ENCODE data around the gene U2AF2.

Gene U2AF2

GRCh38 chr19:55660991-55661390, 6.2 kb downstream of the U2AF2 start:
- DNase-seq (ENCODE audit: low spot score in 2 of 2) = no peak
- in situ Hi-C loops (cut with MboI; ENCODE audit: low sequenced_read_pairs) = loop anchor here (25.0 kb wide), 2 partner anchors 1199 to 1474 kb away; partner anchors contain the start of genes CDC42EP5, LENG9, MBOAT7 and TSEN34
- peaks cover 72% of the 10 kb centered on the region for H3K36me3 ChIP-seq (replicated peaks)
- H3K4me1 ChIP-seq = peaks cover 11% of the 10 kb centered on the region
- no peak overlapping the region for H3K4me3 ChIP-seq
- no peaks in the 10 kb centered on the region for H3K9me3 ChIP-seq
- no peaks in the 10 kb centered on the region for H3K27me3 ChIP-seq (ENCODE audit: low read depth)

- H3K36me3 ChIP-seq (replicated peaks) = peaks cover 76% of the 10 kb centered on the region
- H3K27me3 ChIP-seq (ENCODE audit: low read depth) = no peaks in the 10 kb centered on the region
- no peak overlapping the region for H3K4me3 ChIP-seq
- no peak for DNase-seq (ENCODE audit: low spot score in 2 of 2)
- H3K4me1 ChIP-seq = peaks cover 11% of the 10 kb centered on the region
- H3K9me3 ChIP-seq = no peaks in the 10 kb centered on the region
- in situ Hi-C loops (cut with MboI; ENCODE audit: low sequenced_read_pairs) = loop anchor here (25.0 kb wide), 2 partner anchors 1200 to 1475 kb away; partner anchors contain the start of genes CDC42EP5, LENG9, MBOAT7 and TSEN34
Measured at GRCh38 chr19:55661826-55662225, 7.0 kb downstream of the U2AF2 start.

- no peak overlapping the region for H3K4me3 ChIP-seq
- no peaks in the 10 kb centered on the region for H3K27me3 ChIP-seq (ENCODE audit: low read depth)
- DNase-seq (ENCODE audit: low spot score in 2 of 2) = no peak
- no peaks in the 10 kb centered on the region for H3K9me3 ChIP-seq
- H3K36me3 ChIP-seq (replicated peaks) = peaks cover 91% of the 10 kb centered on the region
- no peaks in the 10 kb centered on the region for H3K4me1 ChIP-seq
- in situ Hi-C loops (cut with MboI; ENCODE audit: low sequenced_read_pairs) = loop anchor here (25.0 kb wide), 2 partner anchors 1202 to 1477 kb away; partner anchors contain the start of genes CDC42EP5, LENG9, MBOAT7 and TSEN34
Measured at GRCh38 chr19:55663846-55664536, 9.2 kb downstream of the U2AF2 start.

- Histone ChIP-seq H3K9me3 (no peaks in the 10 kb centered on the region), H3K36me3 (replicated peaks) (peaks cover 85% of the 10 kb centered on the region), H3K4me3 (no peak overlapping the region), H3K27me3 (ENCODE audit: low read depth) (no peaks in the 10 kb centered on the region), H3K4me1 (no peaks in the 10 kb centered on the region)
- DNase-seq (ENCODE audit: low spot score in 2 of 2) = no peak
- in situ Hi-C loops (cut with MboI; ENCODE audit: low sequenced_read_pairs) = loop anchor here (25.0 kb wide), 2 partner anchors 1204 to 1479 kb away; partner anchors contain the start of genes CDC42EP5, LENG9, MBOAT7 and TSEN34
Measured at GRCh38 chr19:55666343-55667005, 11.6 kb downstream of the U2AF2 start.

GRCh38 chr19:55667006-55667381, 12.2 kb downstream of the U2AF2 start:
- DNase-seq (ENCODE audit: low spot score in 2 of 2) = no peak
- in situ Hi-C loops (cut with MboI; ENCODE audit: low sequenced_read_pairs) = loop anchor here (25.0 kb wide), 2 partner anchors 1205 to 1480 kb away; partner anchors contain the start of genes CDC42EP5, LENG9, MBOAT7 and TSEN34
- no peaks in the 10 kb centered on the region for H3K9me3 ChIP-seq
- no peaks in the 10 kb centered on the region for H3K27me3 ChIP-seq (ENCODE audit: low read depth)
- H3K36me3 ChIP-seq (replicated peaks) = peaks cover 80% of the 10 kb centered on the region
- no peaks in the 10 kb centered on the region for H3K4me1 ChIP-seq
- H3K4me3 ChIP-seq = no peak overlapping the region

GRCh38 chr19:55667511-55667910, 12.7 kb downstream of the U2AF2 start:
- H3K4me3 ChIP-seq = no peak overlapping the region
- DNase-seq (ENCODE audit: low spot score in 2 of 2) = no peak
- in situ Hi-C loops (cut with MboI; ENCODE audit: low sequenced_read_pairs) = loop anchor here (25.0 kb wide), 2 partner anchors 1205 to 1480 kb away; partner anchors contain the start of genes CDC42EP5, LENG9, MBOAT7 and TSEN34
- H3K9me3 ChIP-seq = no peaks in the 10 kb centered on the region
- H3K4me1 ChIP-seq = no peaks in the 10 kb centered on the region; the same call in 1 of the 2 replicates
- no peaks in the 10 kb centered on the region for H3K27me3 ChIP-seq (ENCODE audit: low read depth)
- peaks cover 82% of the 10 kb centered on the region for H3K36me3 ChIP-seq (replicated peaks)

- in situ Hi-C loops (cut with MboI; ENCODE audit: low sequenced_read_pairs) = loop anchor here (25.0 kb wide), 2 partner anchors 1206 to 1481 kb away; partner anchors contain the start of genes CDC42EP5, LENG9, MBOAT7 and TSEN34
- Histone ChIP-seq H3K4me3 (no peak overlapping the region), H3K36me3 (replicated peaks) (peaks cover 78% of the 10 kb centered on the region), H3K4me1 (no peaks in the 10 kb centered on the region; the same call in 1 of the 2 replicates), H3K9me3 (no peaks in the 10 kb centered on the region), H3K27me3 (ENCODE audit: low read depth) (no peaks in the 10 kb centered on the region)
- DNase-seq (ENCODE audit: low spot score in 2 of 2) = no peak
Measured at GRCh38 chr19:55667958-55668357, 13.1 kb downstream of the U2AF2 start.

GRCh38 chr19:55668603-55669348, 13.9 kb downstream of the U2AF2 start:
- H3K36me3 ChIP-seq (replicated peaks) = peaks cover 75% of the 10 kb centered on the region
- no peaks in the 10 kb centered on the region for H3K9me3 ChIP-seq
- no peaks in the 10 kb centered on the region for H3K27me3 ChIP-seq (ENCODE audit: low read depth)
- in situ Hi-C loops (cut with MboI; ENCODE audit: low sequenced_read_pairs) = loop anchor here (25.0 kb wide), 2 partner anchors 1206 to 1481 kb away; partner anchors contain the start of genes CDC42EP5, LENG9, MBOAT7 and TSEN34
- no peak overlapping the region for H3K4me3 ChIP-seq
- peaks cover 2% of the 10 kb centered on the region; the same call in 1 of the 2 replicates for H3K4me1 ChIP-seq
- DNase-seq (ENCODE audit: low spot score in 2 of 2) = no peak

- no peak overlapping the region for H3K4me3 ChIP-seq
- peaks cover 71% of the 10 kb centered on the region for H3K36me3 ChIP-seq (replicated peaks)
- no peaks in the 10 kb centered on the region for H3K27me3 ChIP-seq (ENCODE audit: low read depth)
- DNase-seq (ENCODE audit: low spot score in 2 of 2) = no peak
- no peaks in the 10 kb centered on the region for H3K9me3 ChIP-seq
- peaks cover 6% of the 10 kb centered on the region for H3K4me1 ChIP-seq
- in situ Hi-C loops (cut with MboI; ENCODE audit: low sequenced_read_pairs) = loop anchor here (25.0 kb wide), 2 partner anchors 1207 to 1482 kb away; partner anchors contain the start of genes CDC42EP5, LENG9, MBOAT7 and TSEN34
Measured at GRCh38 chr19:55669418-55670279, 14.8 kb downstream of the U2AF2 start.

GRCh38 chr19:55670280-55671053, 15.6 kb downstream of the U2AF2 start:
- Histone ChIP-seq H3K4me1 (peaks cover 6% of the 10 kb centered on the region), H3K4me3 (no peak overlapping the region), H3K36me3 (replicated peaks) (peaks cover 72% of the 10 kb centered on the region), H3K9me3 (no peaks in the 10 kb centered on the region), H3K27me3 (ENCODE audit: low read depth) (no peaks in the 10 kb centered on the region)
- in situ Hi-C loops (cut with MboI; ENCODE audit: low sequenced_read_pairs) = loop anchor here (25.0 kb wide), 2 partner anchors 1208 to 1483 kb away; partner anchors contain the start of genes CDC42EP5, LENG9, MBOAT7 and TSEN34
- DNase-seq (ENCODE audit: low spot score in 2 of 2) = peak in 1 of 2 experiments; percentile 38

- no peak for DNase-seq (ENCODE audit: low spot score in 2 of 2)
- Histone ChIP-seq H3K36me3 (replicated peaks) (peaks cover 66% of the 10 kb centered on the region), H3K27me3 (ENCODE audit: low read depth) (no peaks in the 10 kb centered on the region), H3K4me1 (peaks cover 6% of the 10 kb centered on the region), H3K9me3 (no peaks in the 10 kb centered on the region), H3K4me3 (no peak overlapping the region)
- in situ Hi-C loops (cut with MboI; ENCODE audit: low sequenced_read_pairs) = loop anchor here (25.0 kb wide), 2 partner anchors 1209 to 1484 kb away; partner anchors contain the start of genes CDC42EP5, LENG9, MBOAT7 and TSEN34
Measured at GRCh38 chr19:55671054-55671378, 16.2 kb downstream of the U2AF2 start.

- Histone ChIP-seq H3K9me3 (no peaks in the 10 kb centered on the region), H3K27me3 (ENCODE audit: low read depth) (no peaks in the 10 kb centered on the region), H3K36me3 (replicated peaks) (peaks cover 55% of the 10 kb centered on the region), H3K4me1 (peaks cover 6% of the 10 kb centered on the region), H3K4me3 (no peak overlapping the region)
- in situ Hi-C loops (cut with MboI; ENCODE audit: low sequenced_read_pairs) = loop anchor here (25.0 kb wide), 2 partner anchors 1210 to 1485 kb away; partner anchors contain the start of genes CDC42EP5, LENG9, MBOAT7 and TSEN34
- DNase-seq (ENCODE audit: low spot score in 2 of 2) = no peak
Measured at GRCh38 chr19:55672418-55672817, 17.6 kb downstream of the U2AF2 start.
